ENCODE data around the gene LUC7L2. TPM values are rescaled to one million over a fixed set of nuclear protein-coding genes. Genes with fewer than 3 reads are reported as not detected.

Gene LUC7L2
- total and polyA plus RNA-seq, 4 donors = 16.2 to 38.9 (median 22.9) TPM

DNA sequence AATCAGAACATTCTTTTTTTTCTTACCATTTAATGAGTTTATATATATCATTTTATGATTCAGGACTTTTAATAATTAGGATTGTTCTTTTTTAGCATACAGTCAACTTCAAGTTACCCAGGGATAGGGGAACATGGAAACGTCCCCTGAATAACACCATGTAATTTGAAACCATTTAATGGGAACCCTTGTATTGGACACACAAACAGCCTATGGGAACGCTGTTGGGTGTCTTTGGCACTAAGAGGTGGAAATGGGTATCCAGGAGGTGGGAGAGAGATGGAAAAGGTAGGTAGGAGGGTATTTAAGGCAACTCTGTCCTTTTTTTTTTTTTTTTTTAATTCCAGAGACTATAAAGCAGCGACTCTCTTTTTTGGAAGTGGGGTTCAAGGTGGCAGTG lies 2.6 kb downstream of the LUC7L2 start:
- TF ChIP-seq RAD21 (IDR thresholded peaks at IDR 0.05) (no peak), YY1 (IDR thresholded peaks at IDR 0.05) (no peak), FOXA2 (IDR thresholded peaks at IDR 0.05) (no peak), ZBTB33 (IDR thresholded peaks at IDR 0.05) (no peak), HNF4G (IDR thresholded peaks at IDR 0.05) (no peak), NR2F2 (IDR thresholded peaks at IDR 0.05) (no peak), GABPA (IDR thresholded peaks at IDR 0.05 in 1 of 2, conservative IDR thresholded peaks at IDR 0.05 in 1 of 2) (no peak), TAF1 (conservative IDR thresholded peaks at IDR 0.05) (no peak), REST (IDR thresholded peaks at IDR 0.05) (no peak), RXRA (IDR thresholded peaks at IDR 0.05) (no peak), SP1 (IDR thresholded peaks at IDR 0.05) (no peak)
- TF ChIP-seq, protein P1, sequence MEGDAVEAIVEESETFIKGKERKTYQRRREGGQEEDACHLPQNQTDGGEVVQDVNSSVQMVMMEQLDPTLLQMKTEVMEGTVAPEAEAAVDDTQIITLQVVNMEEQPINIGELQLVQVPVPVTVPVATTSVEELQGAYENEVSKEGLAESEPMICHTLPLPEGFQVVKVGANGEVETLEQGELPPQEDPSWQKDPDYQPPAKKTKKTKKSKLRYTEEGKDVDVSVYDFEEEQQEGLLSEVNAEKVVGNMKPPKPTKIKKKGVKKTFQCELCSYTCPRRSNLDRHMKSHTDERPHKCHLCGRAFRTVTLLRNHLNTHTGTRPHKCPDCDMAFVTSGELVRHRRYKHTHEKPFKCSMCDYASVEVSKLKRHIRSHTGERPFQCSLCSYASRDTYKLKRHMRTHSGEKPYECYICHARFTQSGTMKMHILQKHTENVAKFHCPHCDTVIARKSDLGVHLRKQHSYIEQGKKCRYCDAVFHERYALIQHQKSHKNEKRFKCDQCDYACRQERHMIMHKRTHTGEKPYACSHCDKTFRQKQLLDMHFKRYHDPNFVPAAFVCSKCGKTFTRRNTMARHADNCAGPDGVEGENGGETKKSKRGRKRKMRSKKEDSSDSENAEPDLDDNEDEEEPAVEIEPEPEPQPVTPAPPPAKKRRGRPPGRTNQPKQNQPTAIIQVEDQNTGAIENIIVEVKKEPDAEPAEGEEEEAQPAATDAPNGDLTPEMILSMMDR (IDR thresholded peaks at IDR 0.05; ENCODE audit: low read depth, low read length, missing input control) = no peak
- TF ChIP-seq, protein P2, sequence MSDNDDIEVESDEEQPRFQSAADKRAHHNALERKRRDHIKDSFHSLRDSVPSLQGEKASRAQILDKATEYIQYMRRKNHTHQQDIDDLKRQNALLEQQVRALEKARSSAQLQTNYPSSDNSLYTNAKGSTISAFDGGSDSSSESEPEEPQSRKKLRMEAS (IDR thresholded peaks at IDR 0.05) = no peak
- 72% methylated on average over 3 of the region's 3 CpGs for WGBS

DNA sequence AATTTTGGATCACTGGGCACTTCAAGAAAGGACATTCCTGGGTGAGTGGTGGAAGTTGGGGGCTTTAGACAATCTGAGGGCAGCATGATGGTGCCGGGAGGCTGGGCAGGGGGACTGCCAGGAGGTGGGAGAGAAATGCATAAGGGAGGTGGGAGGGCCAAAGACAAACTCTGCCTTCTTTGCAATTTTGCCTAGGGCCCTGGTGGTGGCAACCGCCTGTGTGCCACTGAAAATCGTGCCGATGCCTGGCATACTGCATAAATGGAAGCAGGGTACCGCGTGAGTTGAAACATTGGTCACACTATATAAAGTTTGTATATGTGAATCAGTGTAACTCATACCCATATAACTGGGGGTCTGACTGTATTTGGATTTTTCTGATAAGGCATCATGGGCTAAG lies 3.3 kb downstream of the LUC7L2 start:
- no peaks in the 10 kb centered on the region for H3K27me3 ChIP-seq (ENCODE audit: control insufficient read depth in 4 of 4, insufficient read depth in 4 of 4, low read length in 3 of 4)
- peaks cover 5 to 30% (median 19%) of the 10 kb centered on the region in 4 donors for H3K4me1 ChIP-seq (ENCODE audit: control insufficient read depth in 4 of 4, insufficient read depth in 4 of 4, low read length in 3 of 4)
- DNase-seq (ENCODE audit: low spot score) = no peak
- TF ChIP-seq FOXA1 (IDR thresholded peaks at IDR 0.05) = no peak
- TF ChIP-seq NR2F2 (IDR thresholded peaks at IDR 0.05) = no peak
- TF ChIP-seq, protein P2 (IDR thresholded peaks at IDR 0.05) = no peak
- no peak for TF ChIP-seq JUND (IDR thresholded peaks at IDR 0.05)
- no peak for TF ChIP-seq GABPA (IDR thresholded peaks at IDR 0.05 in 1 of 2, conservative IDR thresholded peaks at IDR 0.05 in 1 of 2)
- no peak for TF ChIP-seq REST (IDR thresholded peaks at IDR 0.05)
- no peak for TF ChIP-seq RXRA (IDR thresholded peaks at IDR 0.05)
- no peak for TF ChIP-seq SP1 (IDR thresholded peaks at IDR 0.05)
- no peak for TF ChIP-seq FOXA2 (IDR thresholded peaks at IDR 0.05)
- no peak for TF ChIP-seq HNF4A (conservative IDR thresholded peaks at IDR 0.05)
- no peak for TF ChIP-seq ATF3 (IDR thresholded peaks at IDR 0.05)
- WGBS = 96% methylated on average over 6 of the region's 6 CpGs
- H3K4me3 ChIP-seq (ENCODE audit: low read depth in 1 of 3, low read length in 3 of 3) = no peak overlapping the region
- no peaks in the 10 kb centered on the region for H3K9me3 ChIP-seq (ENCODE audit: control insufficient read depth in 4 of 4, low read length in 3 of 4)
- H3K9ac ChIP-seq (ENCODE audit: low read depth in 1 of 2, low read length in 2 of 2) = no peak overlapping the region
- no peak overlapping the region for H3K27ac ChIP-seq (ENCODE audit: low read depth in 1 of 2, low read length in 2 of 2)
- peaks cover 0 to 11% (median 7%) of the 10 kb centered on the region in 4 donors for H3K36me3 ChIP-seq (ENCODE audit: control insufficient read depth in 4 of 4, insufficient read depth in 3 of 4, low read depth in 1 of 4, low read length in 3 of 4)

More for the DNA sequence above, 2.6 kb downstream of the LUC7L2 start:
- peaks cover 0 to 10% (median 6%) of the 10 kb centered on the region in 4 donors for H3K36me3 ChIP-seq (ENCODE audit: control insufficient read depth in 4 of 4, insufficient read depth in 3 of 4, low read depth in 1 of 4, low read length in 3 of 4)
- no peak overlapping the region for H3K27ac ChIP-seq (ENCODE audit: low read depth in 1 of 2, low read length in 2 of 2)
- H3K9me3 ChIP-seq (ENCODE audit: control insufficient read depth in 4 of 4, low read length in 3 of 4) = no peaks in the 10 kb centered on the region
- H3K4me3 ChIP-seq (ENCODE audit: low read depth in 1 of 3, low read length in 3 of 3) = no peak overlapping the region
- H3K9ac ChIP-seq (ENCODE audit: low read depth in 1 of 2, low read length in 2 of 2) = no peak overlapping the region
- peaks cover 8 to 30% (median 19%) of the 10 kb centered on the region in 4 donors for H3K4me1 ChIP-seq (ENCODE audit: control insufficient read depth in 4 of 4, insufficient read depth in 4 of 4, low read length in 3 of 4)
- no peak for DNase-seq (ENCODE audit: low spot score)
- H3K27me3 ChIP-seq (ENCODE audit: control insufficient read depth in 4 of 4, insufficient read depth in 4 of 4, low read length in 3 of 4) = no peaks in the 10 kb centered on the region

Data from liver (tissue), 9 donors.